Neural crest cell (in vitro differentiated cells): ENCODE results near the gene TTLL10. TPM values are rescaled to one million over a fixed set of nuclear protein-coding genes. Genes with fewer than 3 reads are reported as not detected.

Experiments used
- DNase-seq: peaks from one replicate; pipeline ENCODE4 v3.0.0; 2021; ENCODE audit warnings: low read depth, mixed read lengths, low spot score
- H3K27ac Mint-ChIP-seq: one replicate; pipeline ENCODE4 v1.8.0; 2021; ENCODE audit warnings: mild to moderate bottlenecking, mixed read lengths; ENCODE audit not compliant: unreplicated experiment
- H3K27me3 Mint-ChIP-seq: 2 replicates; pipeline ENCODE4 v1.8.0; 2021; ENCODE audit warnings: low read depth, mild to moderate bottlenecking, mixed read lengths
- H3K36me3 Mint-ChIP-seq: 2 replicates; pipeline ENCODE4 v1.8.0; 2021; ENCODE audit warnings: low read depth, mild to moderate bottlenecking, mixed read lengths
- H3K4me1 Mint-ChIP-seq: 2 replicates; pipeline ENCODE4 v1.8.0; 2021; ENCODE audit warnings: mixed read lengths
- H3K4me3 Mint-ChIP-seq: one replicate; pipeline ENCODE4 v1.8.0; 2021; ENCODE audit warnings: mild to moderate bottlenecking, mixed read lengths
- H3K9me3 Mint-ChIP-seq: 2 replicates; pipeline ENCODE4 v1.8.0; 2021; ENCODE audit warnings: mixed read lengths
- total RNA-seq: library from RNA; stranded (reverse); gene quantifications from 2 replicates; pipeline ENCODE4 v1.2.1, GENCODE V29; 2021
- TF ChIP-seq, protein P1 (sequence below): fragments of 200-600 bp; sonication (generic); conservative IDR thresholded peaks from 2 replicates; pipeline ENCODE4 v1.5.0; 2021; ENCODE audit warnings: antibody characterized with exemption, mild to moderate bottlenecking

The TTLL10 gene
- total RNA-seq, 1 donor from 2014 or later, result not detected

DNA sequence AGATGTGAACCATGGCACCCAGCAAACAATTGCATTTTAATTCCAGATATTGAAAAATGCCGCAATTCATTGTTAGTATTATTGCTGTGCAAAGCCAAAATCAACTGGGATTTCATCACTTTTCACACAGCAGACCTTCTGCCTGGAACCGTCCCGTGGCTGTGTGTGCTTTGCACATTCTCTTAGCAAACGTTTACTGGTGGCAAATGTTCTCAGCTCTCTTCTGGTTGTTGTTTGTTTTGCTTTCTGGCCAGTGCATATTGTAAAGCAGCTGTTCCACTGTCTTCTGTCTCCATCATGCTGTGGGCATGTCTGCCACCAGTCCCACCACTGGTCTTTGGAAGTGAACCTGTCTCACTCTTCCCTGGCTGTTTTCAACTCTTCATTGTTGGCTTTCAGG, 19.8 kb upstream of the TTLL10 start:
- TF ChIP-seq, protein P1, sequence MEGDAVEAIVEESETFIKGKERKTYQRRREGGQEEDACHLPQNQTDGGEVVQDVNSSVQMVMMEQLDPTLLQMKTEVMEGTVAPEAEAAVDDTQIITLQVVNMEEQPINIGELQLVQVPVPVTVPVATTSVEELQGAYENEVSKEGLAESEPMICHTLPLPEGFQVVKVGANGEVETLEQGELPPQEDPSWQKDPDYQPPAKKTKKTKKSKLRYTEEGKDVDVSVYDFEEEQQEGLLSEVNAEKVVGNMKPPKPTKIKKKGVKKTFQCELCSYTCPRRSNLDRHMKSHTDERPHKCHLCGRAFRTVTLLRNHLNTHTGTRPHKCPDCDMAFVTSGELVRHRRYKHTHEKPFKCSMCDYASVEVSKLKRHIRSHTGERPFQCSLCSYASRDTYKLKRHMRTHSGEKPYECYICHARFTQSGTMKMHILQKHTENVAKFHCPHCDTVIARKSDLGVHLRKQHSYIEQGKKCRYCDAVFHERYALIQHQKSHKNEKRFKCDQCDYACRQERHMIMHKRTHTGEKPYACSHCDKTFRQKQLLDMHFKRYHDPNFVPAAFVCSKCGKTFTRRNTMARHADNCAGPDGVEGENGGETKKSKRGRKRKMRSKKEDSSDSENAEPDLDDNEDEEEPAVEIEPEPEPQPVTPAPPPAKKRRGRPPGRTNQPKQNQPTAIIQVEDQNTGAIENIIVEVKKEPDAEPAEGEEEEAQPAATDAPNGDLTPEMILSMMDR, result no peak
- Mint-ChIP-seq H3K4me1 (peaks cover 6% of the 10 kb centered on the region), H3K4me3 (no peak overlapping the region), H3K27me3 (peaks cover 5% of the 10 kb centered on the region), H3K27ac (no peak overlapping the region), H3K9me3 (peaks cover 18% of the 10 kb centered on the region), H3K36me3 (peaks cover 7% of the 10 kb centered on the region)
- no peak for DNase-seq

DNA sequence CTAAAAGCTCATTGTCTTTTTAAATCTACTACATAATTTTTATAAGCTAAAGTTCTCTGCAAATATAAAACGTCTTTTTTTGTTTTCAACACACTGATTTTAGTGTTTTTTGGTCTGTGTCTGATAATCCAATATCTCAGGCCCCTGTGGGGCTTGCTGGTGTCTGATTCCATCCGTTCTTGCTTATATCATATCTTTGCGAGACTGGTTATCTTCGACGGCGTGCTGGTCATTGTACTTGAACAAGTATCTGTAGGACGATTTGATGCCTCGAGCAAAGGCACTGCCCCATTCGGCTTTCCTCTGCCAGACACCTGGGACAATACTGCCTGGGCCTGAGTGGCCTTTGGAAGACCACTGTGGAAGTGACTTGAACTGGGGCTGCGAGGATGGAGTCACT, 18.4 kb upstream of the TTLL10 start:
- Mint-ChIP-seq H3K27ac (no peak overlapping the region), H3K9me3 (peaks cover 18% of the 10 kb centered on the region), H3K36me3 (peaks cover 7% of the 10 kb centered on the region), H3K4me1 (peaks cover 6% of the 10 kb centered on the region), H3K4me3 (peak overlapping the region; percentile 41), H3K27me3 (peaks cover 5% of the 10 kb centered on the region)
- no peak for DNase-seq
- TF ChIP-seq, protein P1, result no peak

DNA sequence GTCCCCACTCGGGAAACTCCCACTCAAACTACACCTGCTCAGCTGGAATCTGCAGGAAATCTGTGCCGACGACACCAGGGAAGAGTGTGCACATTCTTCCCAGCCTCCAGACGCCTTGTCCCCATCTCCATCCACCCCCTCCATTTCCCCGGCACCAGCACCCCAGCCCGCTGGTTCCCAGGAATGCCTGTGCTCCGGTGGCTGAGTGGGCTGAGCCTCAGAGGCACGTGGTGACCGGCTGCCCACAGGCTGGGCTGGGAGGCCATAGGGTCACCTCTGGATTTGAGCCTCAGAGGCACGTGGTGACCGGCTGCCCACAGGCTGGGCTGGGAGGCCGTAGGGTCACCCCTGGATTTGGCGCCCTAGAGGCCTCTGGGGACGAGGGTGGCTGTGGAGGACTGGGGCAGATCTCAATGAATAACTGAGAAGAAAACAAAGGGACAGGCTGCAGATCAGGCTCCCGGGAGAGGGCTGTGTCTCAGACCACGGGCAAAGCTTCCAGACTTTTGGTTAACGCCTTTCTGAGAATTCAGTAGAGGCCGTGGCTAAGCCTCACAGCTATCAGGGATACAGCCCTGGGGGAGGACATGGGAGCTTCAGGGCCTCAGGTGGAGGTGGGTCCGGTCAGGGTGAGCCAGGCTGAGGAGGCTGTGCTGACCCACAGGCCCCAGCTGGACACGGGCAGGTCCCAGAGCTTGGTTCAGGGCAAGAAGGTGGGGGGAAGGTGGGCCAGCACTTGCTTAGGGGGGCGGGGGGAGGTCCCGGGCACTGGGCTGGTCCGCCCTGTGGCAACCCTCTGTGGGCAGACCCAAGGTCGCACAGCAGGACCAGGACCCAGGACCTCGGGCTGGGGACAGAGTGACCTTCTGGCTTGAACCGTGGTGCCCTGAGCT, 17.3 kb upstream of the TTLL10 start:
- no peak for DNase-seq
- TF ChIP-seq, protein P1, result no peak
- peaks cover 7% of the 10 kb centered on the region for H3K36me3 Mint-ChIP-seq
- peak overlapping the region; percentile 49 for H3K4me3 Mint-ChIP-seq
- H3K4me1 Mint-ChIP-seq, result peaks cover 6% of the 10 kb centered on the region
- H3K9me3 Mint-ChIP-seq, result peaks cover 18% of the 10 kb centered on the region
- peaks cover 5% of the 10 kb centered on the region for H3K27me3 Mint-ChIP-seq
- H3K27ac Mint-ChIP-seq, result no peak overlapping the region

GRCh38 chr1:1157033-1157365, 16.7 kb upstream of the TTLL10 start:
- peaks cover 18% of the 10 kb centered on the region for H3K9me3 Mint-ChIP-seq
- TF ChIP-seq, protein P1, result no peak

GRCh38 chr1:1157426-1157913, 16.2 kb upstream of the TTLL10 start:
- H3K27me3 Mint-ChIP-seq, result peaks cover 5% of the 10 kb centered on the region
- no peak overlapping the region for H3K27ac Mint-ChIP-seq
- peak; percentile 45 for DNase-seq
- H3K9me3 Mint-ChIP-seq, result peaks cover 15% of the 10 kb centered on the region
- TF ChIP-seq, protein P1, result no peak
- peaks cover 7% of the 10 kb centered on the region for H3K36me3 Mint-ChIP-seq
- peaks cover 3% of the 10 kb centered on the region for H3K4me1 Mint-ChIP-seq
- H3K4me3 Mint-ChIP-seq, result peak overlapping the region; percentile 65

More at GRCh38 chr1:1157033-1157365, 16.7 kb upstream of the TTLL10 start:
- Mint-ChIP-seq H3K27ac (no peak overlapping the region), H3K36me3 (peaks cover 7% of the 10 kb centered on the region), H3K27me3 (peaks cover 5% of the 10 kb centered on the region), H3K4me1 (peaks cover 6% of the 10 kb centered on the region), H3K4me3 (peak overlapping the region; percentile 44)
- no peak for DNase-seq
